GM12801 (cell line): ENCODE measurements around the gene FSTL1.

ENCODE experiments used
- TF ChIP-seq, protein P1 (sequence below): IDR thresholded peaks from one replicate; pipeline ENCODE4 v1.5.1; 2011; ENCODE audit warnings: control low read depth; ENCODE audit not compliant: insufficient read length; ENCODE audit errors: extremely low read depth

Gene FSTL1

DNA sequence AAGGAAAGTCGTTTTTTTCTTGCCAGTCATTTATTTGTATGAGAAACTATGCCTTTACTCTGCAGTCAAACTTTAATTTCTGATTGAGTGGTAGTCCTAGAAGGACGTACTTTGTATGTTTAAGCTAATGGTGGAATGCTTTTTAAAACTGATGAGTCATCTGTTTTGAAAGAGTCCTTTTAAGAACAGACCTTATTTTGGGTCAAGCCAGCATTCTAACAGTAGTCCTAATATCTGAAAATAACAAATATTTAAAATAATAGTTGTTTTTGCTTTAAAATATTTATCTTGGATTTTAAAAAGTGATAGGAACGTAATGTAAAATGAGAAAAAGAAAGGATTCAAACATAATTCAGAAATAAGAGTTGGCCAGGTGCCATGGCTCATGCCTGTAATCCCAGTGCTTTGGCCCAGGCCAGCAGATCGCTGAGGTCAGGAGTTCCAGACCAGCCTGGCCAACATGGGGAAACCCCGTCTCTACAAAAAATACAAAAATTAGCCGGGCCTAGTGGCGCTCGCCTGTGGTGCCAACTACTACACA, 100.3 kb downstream of the FSTL1 start:
- TF ChIP-seq, protein P1, sequence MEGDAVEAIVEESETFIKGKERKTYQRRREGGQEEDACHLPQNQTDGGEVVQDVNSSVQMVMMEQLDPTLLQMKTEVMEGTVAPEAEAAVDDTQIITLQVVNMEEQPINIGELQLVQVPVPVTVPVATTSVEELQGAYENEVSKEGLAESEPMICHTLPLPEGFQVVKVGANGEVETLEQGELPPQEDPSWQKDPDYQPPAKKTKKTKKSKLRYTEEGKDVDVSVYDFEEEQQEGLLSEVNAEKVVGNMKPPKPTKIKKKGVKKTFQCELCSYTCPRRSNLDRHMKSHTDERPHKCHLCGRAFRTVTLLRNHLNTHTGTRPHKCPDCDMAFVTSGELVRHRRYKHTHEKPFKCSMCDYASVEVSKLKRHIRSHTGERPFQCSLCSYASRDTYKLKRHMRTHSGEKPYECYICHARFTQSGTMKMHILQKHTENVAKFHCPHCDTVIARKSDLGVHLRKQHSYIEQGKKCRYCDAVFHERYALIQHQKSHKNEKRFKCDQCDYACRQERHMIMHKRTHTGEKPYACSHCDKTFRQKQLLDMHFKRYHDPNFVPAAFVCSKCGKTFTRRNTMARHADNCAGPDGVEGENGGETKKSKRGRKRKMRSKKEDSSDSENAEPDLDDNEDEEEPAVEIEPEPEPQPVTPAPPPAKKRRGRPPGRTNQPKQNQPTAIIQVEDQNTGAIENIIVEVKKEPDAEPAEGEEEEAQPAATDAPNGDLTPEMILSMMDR, result no peak

DNA sequence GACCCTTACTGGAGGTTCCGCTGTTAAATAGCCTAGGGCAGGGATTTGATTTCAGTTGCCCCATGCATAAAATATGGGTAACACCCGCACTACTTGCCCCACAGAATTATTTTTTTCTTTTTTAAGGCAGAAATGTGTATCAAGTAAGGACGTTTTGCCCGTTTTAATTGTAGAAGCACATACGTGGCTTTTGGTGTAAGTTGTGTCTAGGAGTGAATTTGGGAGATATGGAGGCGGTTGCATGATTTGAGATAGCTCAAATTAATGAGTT, 101.0 kb downstream of the FSTL1 start:
- TF ChIP-seq, protein P1, result no peak

DNA sequence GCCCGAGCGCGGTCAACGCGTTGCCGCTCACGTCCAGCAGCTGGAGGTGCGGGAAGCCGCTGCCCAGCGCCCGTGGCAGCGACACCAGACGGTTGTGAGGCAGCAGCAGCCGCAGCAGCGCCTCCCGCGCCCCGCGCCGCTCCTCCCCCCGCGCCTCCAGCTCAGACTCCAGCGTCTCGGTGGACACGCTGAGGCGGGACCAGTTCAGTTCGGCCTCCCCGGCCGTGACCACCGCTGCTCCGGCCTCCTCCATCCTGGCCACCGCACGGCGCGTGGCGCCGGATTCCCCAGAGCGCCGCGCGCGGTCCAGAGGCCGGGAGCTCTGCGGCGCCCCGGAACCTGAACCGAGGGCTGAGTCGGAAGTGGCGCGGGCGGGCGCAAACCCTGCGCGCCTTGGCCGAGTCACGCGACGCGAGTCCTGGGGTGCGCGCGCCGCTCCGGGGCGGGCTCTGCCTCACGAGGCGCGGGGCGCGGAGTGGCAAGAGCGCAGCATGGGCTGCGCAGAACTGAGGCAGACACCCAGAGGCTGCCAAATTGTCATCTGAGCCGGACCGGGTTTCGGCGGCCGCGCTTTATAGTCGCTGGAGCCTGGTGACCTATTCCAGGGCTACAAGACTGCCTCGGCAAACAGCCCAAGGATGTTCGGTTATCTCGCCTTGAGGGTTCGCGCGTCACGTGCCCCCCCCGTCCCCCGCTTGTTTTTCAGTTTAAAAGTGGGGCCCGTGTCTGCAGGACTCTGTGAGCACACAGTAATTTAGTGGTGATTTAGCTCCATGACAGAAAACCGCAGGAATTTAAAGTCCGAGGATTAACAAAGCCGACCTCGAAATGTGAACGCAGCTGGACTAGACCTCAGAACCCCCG, 101.6 kb downstream of the FSTL1 start, which contains the start of gene LRRC58:
Gene LRRC58, minus strand, starts transcription at position 364 of the 864 bp plus-strand sequence. Its CDS starts 111 bp downstream, at position 253.
- TF ChIP-seq, protein P1, result no peak

DNA sequence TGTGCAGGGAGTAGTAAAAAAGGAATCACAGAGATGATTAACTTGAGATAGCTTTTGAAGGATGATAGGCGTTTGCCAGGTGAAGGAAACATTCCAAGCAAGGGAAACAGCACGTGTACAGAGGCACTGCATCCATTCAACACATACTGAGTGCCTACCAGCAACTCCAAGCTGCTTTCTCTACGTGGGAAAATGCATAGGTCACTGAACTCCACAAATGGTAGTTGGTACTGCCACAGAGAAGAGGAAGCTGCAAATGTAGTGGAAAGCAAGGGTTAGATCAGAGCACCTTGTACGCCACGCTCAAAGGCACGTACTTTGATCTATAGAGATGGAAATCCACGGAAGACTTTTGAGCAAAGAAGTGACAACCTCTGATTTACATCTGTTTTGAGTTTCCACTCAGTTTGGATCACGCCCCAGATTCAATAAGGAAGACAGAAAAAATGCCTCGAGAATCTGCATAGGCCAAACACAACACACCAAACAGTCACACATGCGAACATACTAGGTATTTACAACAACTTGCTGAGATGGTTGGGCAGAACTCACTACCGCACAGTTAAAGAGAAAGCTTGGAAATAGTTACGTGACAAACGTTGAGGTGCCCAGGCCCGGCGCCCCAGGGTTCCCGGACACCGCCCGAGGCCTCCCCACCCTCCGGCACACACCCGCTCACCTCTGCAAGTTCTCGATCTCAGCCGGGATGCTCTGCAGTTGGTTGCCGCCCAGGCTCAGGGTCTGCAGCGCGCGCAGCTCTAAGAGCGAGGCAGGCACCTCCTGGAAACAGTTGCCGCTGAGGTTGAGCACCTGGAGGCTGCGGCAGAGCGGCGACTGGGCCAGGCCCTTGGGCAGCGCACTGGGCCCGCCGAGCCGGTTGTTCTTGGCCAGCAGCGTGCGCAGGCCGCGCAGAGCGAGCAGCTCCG, 102.5 kb downstream of the FSTL1 start:
- TF ChIP-seq, protein P1, result no peak

DNA sequence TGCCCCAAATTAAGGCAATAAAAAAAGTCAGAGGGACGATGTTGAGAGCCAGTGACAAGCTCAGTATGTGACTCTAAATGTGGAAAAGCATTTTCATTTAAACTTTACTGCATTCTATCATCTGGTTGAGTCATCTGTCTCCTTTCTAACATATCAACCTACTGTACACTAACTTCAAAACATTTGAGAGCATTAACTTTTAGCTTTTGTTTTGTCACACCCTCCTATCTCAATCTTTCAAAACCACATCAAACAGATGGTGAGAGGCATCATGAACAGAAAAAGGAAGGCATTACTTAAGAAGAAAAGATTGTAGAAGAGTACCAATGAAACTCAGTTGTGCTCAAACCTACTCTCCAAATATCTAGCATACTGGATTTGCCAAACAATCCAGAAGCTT, 106.4 kb downstream of the FSTL1 start:
- TF ChIP-seq, protein P1, result no peak
